Thyroid gland (tissue), 4 donors: ENCODE results near the gene COPRS. TPM values are rescaled to one million over a fixed set of nuclear protein-coding genes. Genes with fewer than 3 reads are reported as not detected.

ENCODE experiments used
- DNase-seq, 2 donors: peaks; one replicate each; pipeline ENCODE4 v3.0.0-alpha.2; 2019
- H3K27ac ChIP-seq, 3 donors: fragments of 200-600 bp; sonication (generic); 1 replicate in 2 of 3; 2 replicates in 1 of 3; pipeline ENCODE4 v1.5.1; 2016 to 2019; ENCODE audit warnings: mild to moderate bottlenecking in 1 of 3, moderate library complexity in 1 of 3
- H3K27me3 ChIP-seq: fragments of 200-600 bp; sonication (generic); one replicate; pipeline ENCODE4 v1.5.1; 2019
- H3K36me3 ChIP-seq, 2 donors: fragments of 200-600 bp; sonication (generic); one replicate each; pipeline ENCODE4 v1.5.1; 2016 to 2019
- H3K4me1 ChIP-seq, 2 donors: fragments of 200-600 bp; sonication (generic); one replicate each; pipeline ENCODE4 v1.5.1; 2017 to 2019
- H3K4me3 ChIP-seq, 3 donors: fragments of 200-600 bp; sonication (generic); replicated peaks in 1 of 3; 1 replicate in 2 of 3; 2 replicates in 1 of 3; pipeline ENCODE4 v1.5.1; 2016; ENCODE audit warnings: mild to moderate bottlenecking in 1 of 3
- H3K9me3 ChIP-seq: fragments of 200-600 bp; sonication (generic); one replicate; pipeline ENCODE4 v1.5.1; 2017
- POLR2A ChIP-seq, 2 donors: fragments of 450-650 bp; IDR thresholded peaks; one replicate each; pipeline ENCODE4 v1.6.1; 2017; ENCODE audit warnings: antibody characterized with exemption in 2 of 2, mild to moderate bottlenecking in 2 of 2, moderate library complexity in 1 of 2
- WGBS, 2 donors: methylation state at CpG; one replicate each; pipeline ENCODE4 v1.1.5; 2017; 5-methylcytosine and 5-hydroxymethylcytosine counted together
- intact Hi-C: fragments of 100-400 bp; cut with DNase I; formaldehyde crosslinking; loops from one replicate; pipeline ENCODE4 v1.15.1; 2023
- total RNA-seq, 4 donors: library from RNA; depleted of rRNA; stranded (reverse); fragments of >200 nt; gene quantifications; one replicate each; pipeline ENCODE4 v1.2.3, GENCODE V29; 2016
- TF ChIP-seq, protein P1 (sequence below), 6 experiments: fragments of 200-600 bp in 3 of 6; fragments of 450-650 bp in 3 of 6; sonication (generic) in 3 of 6; IDR thresholded peaks; one replicate each; pipeline ENCODE4 v1.5.1; 2016 to 2019; ENCODE audit warnings: antibody characterized with exemption in 6 of 6, mild to moderate bottlenecking in 2 of 6, inconsistent platforms in 1 of 6, moderate library complexity in 1 of 6

The COPRS gene
- total RNA-seq, 4 donors from 2014 or later = 114 to 143 (median 128) TPM

DNA sequence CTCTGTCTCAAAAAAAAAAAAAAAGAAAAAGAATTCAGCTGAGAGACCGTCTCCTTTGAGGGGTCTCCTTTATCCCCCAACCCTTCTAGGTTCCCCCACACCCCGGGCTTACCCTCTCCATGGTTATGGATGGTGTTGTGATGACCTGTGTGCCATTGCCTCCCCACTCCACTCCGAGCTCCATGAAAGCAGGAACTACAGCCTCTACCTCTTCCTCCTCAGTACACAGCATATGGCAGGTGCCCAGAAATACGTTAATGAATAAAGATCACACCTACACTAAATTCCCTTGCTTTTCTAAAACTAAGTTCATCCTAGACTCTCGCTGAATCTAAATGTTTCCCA, 17.2 kb downstream of the COPRS start:
- H3K27ac ChIP-seq = no peak overlapping the region
- H3K4me1 ChIP-seq = peaks cover 11 to 22% of the 10 kb centered on the region in 2 donors
- no peak for DNase-seq
- no peak overlapping the region for H3K4me3 ChIP-seq
- H3K9me3 ChIP-seq = no peaks in the 10 kb centered on the region
- H3K36me3 ChIP-seq = no peaks in the 10 kb centered on the region
- intact Hi-C loops = loop anchor here (2.0 to 5.0 kb wide), 2 partner anchors 287 to 405 kb away; no protein-coding TSS in a partner anchor
- H3K27me3 ChIP-seq = no peaks in the 10 kb centered on the region
- 79 to 86% methylated on average over 5 of the region's 5 CpGs for WGBS, 2 donors
- no peak for TF ChIP-seq POLR2A (IDR thresholded peaks at IDR 0.05)
- TF ChIP-seq, protein P1, sequence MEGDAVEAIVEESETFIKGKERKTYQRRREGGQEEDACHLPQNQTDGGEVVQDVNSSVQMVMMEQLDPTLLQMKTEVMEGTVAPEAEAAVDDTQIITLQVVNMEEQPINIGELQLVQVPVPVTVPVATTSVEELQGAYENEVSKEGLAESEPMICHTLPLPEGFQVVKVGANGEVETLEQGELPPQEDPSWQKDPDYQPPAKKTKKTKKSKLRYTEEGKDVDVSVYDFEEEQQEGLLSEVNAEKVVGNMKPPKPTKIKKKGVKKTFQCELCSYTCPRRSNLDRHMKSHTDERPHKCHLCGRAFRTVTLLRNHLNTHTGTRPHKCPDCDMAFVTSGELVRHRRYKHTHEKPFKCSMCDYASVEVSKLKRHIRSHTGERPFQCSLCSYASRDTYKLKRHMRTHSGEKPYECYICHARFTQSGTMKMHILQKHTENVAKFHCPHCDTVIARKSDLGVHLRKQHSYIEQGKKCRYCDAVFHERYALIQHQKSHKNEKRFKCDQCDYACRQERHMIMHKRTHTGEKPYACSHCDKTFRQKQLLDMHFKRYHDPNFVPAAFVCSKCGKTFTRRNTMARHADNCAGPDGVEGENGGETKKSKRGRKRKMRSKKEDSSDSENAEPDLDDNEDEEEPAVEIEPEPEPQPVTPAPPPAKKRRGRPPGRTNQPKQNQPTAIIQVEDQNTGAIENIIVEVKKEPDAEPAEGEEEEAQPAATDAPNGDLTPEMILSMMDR (IDR thresholded peaks at IDR 0.05) = no peak

GRCh38 chr17:31838636-31839225, 20.3 kb downstream of the COPRS start:
- intact Hi-C loops = no loop called here
- WGBS, 2 donors = 87 to 91% methylated on average over 5 of the region's 5 CpGs
- Histone ChIP-seq H3K9me3 (no peaks in the 10 kb centered on the region), H3K36me3 (no peaks in the 10 kb centered on the region), H3K27me3 (no peaks in the 10 kb centered on the region), H3K27ac (no peak overlapping the region), H3K4me3 (no peak overlapping the region), H3K4me1 (peaks cover 10 to 18% of the 10 kb centered on the region in 2 donors)
- DNase-seq = no peak
- TF ChIP-seq POLR2A (IDR thresholded peaks at IDR 0.05) = no peak
- TF ChIP-seq, protein P1 (IDR thresholded peaks at IDR 0.05) = no peak

DNA sequence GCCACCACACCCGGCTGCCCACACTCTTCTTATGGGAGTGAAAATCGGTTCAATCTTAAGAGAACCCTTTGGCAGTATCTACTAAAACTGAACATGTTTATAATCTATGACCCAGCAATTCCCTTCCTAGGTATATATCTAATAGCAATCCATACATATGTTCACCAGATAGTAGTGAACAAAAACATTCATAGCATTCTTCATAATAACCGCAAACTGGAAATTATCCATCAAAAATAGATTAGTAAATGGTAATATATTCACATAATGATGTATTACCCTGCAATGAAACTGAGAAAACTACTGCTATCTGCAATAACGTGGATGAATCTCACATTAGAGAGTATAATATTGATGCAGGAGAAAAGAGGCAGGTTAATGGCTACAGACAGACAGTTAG, 23.1 kb downstream of the COPRS start:
- Histone ChIP-seq H3K27ac (no peak overlapping the region), H3K4me3 (no peak overlapping the region), H3K36me3 (no peaks in the 10 kb centered on the region), H3K9me3 (no peaks in the 10 kb centered on the region), H3K27me3 (no peaks in the 10 kb centered on the region), H3K4me1 (no peaks in the 10 kb centered on the region)
- WGBS, 2 donors = 91% methylated on average over 4 of the region's 4 CpGs
- DNase-seq = no peak
- intact Hi-C loops = no loop called here
- TF ChIP-seq, protein P1 (IDR thresholded peaks at IDR 0.05) = no peak
- TF ChIP-seq POLR2A (IDR thresholded peaks at IDR 0.05) = no peak

GRCh38 chr17:31834448-31834847, 24.6 kb downstream of the COPRS start:
- Histone ChIP-seq H3K9me3 (no peaks in the 10 kb centered on the region), H3K36me3 (no peaks in the 10 kb centered on the region), H3K4me1 (no peaks in the 10 kb centered on the region), H3K4me3 (no peak overlapping the region), H3K27me3 (no peaks in the 10 kb centered on the region), H3K27ac (no peak overlapping the region)
- no peak for DNase-seq
- TF ChIP-seq, protein P1 (IDR thresholded peaks at IDR 0.05) = no peak
- no peak for TF ChIP-seq POLR2A (IDR thresholded peaks at IDR 0.05)
- intact Hi-C loops = no loop called here
- WGBS, 2 donors = 74 to 78% methylated on average over 7 of the region's 7 CpGs

- WGBS, 2 donors = 83 to 87% methylated on average over 9 of the region's 9 CpGs
- DNase-seq = no peak
- Histone ChIP-seq H3K4me3 (no peak overlapping the region), H3K36me3 (no peaks in the 10 kb centered on the region), H3K9me3 (no peaks in the 10 kb centered on the region), H3K27ac (no peak overlapping the region), H3K4me1 (no peaks in the 10 kb centered on the region), H3K27me3 (no peaks in the 10 kb centered on the region)
- intact Hi-C loops = no loop called here
- TF ChIP-seq, protein P1 (IDR thresholded peaks at IDR 0.05) = no peak
- TF ChIP-seq POLR2A (IDR thresholded peaks at IDR 0.05) = no peak
Measured at GRCh38 chr17:31832746-31833145, 26.3 kb downstream of the COPRS start.
